GM12878 (cell line): ENCODE measurements around the gene LMAN2L. TPM values are rescaled to one million over a fixed set of nuclear protein-coding genes. Genes with fewer than 3 reads are reported as not detected.

Experiments used
- ATAC-seq: fragments of 200-7000 bp; cut with Tn5 transposase; 3 replicates; pipeline ENCODE4 v1.9.1; 2020; ENCODE audit warnings: mild to moderate bottlenecking, moderate library complexity
- BruUV-seq: library from RNA; stranded (reverse); fragments of 400-500 nt; replicated peaks from 2 replicates; lab custom pipeline; 2021; lab: Mats Ljungman, UMichigan
- CTCF ChIA-PET: fragments of 300-600 bp; sonication (Branson Sonifier 250); formaldehyde crosslinking; extraction: SDS; loops from one replicate; lab custom pipeline; 2021; ENCODE audit warnings: inconsistent platforms; lab: Yijun Ruan, JAX
- POLR2A ChIA-PET: fragments of 350-600 bp; formaldehyde crosslinking; extraction: SDS; loops from one replicate; lab custom pipeline; 2021; ENCODE audit warnings: inconsistent platforms; lab: Charles Lee
- RAD21 ChIA-PET: fragments of 300-600 bp; sonication (Branson Sonifier 250); formaldehyde crosslinking; loops from one replicate; lab custom pipeline; 2023; ENCODE audit warnings: antibody characterized with exemption; ENCODE audit not compliant: unreplicated experiment; lab: Charles Lee
- SMC1A ChIA-PET: fragments of 300-600 bp; sonication (Branson Sonifier 250); formaldehyde crosslinking; loops from one replicate; lab custom pipeline; 2023; ENCODE audit not compliant: unreplicated experiment, uncharacterized antibody; lab: Charles Lee
- DNase-seq: peaks from one replicate; pipeline ENCODE4 v3.0.0-alpha.2; 2011; ENCODE audit warnings: low read depth, low spot score
- FAIRE-seq: peaks from 3 replicates; lab custom pipeline; 2011; peaks lifted over from hg19 to GRCh38; lab: Jason Lieb, UNC
- H2AFZ ChIP-seq: 2 replicates; pipeline ENCODE4 v1.6.0; 2011; ENCODE audit warnings: low read depth, low read length, control low read depth; ENCODE audit not compliant: control insufficient read depth
- H3K27ac ChIP-seq: 2 replicates; pipeline ENCODE4 v1.5.1; 2011; ENCODE audit warnings: control low read depth; ENCODE audit not compliant: control insufficient read depth, insufficient read depth
- H3K27me3 ChIP-seq, 2 experiments: replicated peaks in 1 of 2; 2 replicates each; pipeline versions ENCODE4 v1.6.0 to v1.6.1; 2011; ENCODE audit warnings: low read length in 1 of 2; ENCODE audit not compliant: control insufficient read depth in 2 of 2, insufficient read depth in 2 of 2
- H3K36me3 ChIP-seq, 2 experiments: 2 replicates each; pipeline ENCODE4 v1.5.1; 2011; ENCODE audit warnings: low read length in 1 of 2; ENCODE audit not compliant: control insufficient read depth in 2 of 2, insufficient read depth in 2 of 2
- H3K4me1 ChIP-seq: 2 replicates; pipeline ENCODE4 v1.6.1; 2011; ENCODE audit warnings: mild to moderate bottlenecking, low read length, moderate library complexity, mixed read lengths; ENCODE audit not compliant: control insufficient read depth, insufficient read depth
- H3K4me2 ChIP-seq: 2 replicates; pipeline ENCODE4 v1.6.0; 2011; ENCODE audit warnings: control low read depth; ENCODE audit not compliant: control insufficient read depth, insufficient read depth
- H3K4me3 ChIP-seq: fragments of 200-600 bp; sonication (generic); 2 replicates; pipeline ENCODE4 v1.5.1; 2016
- H3K79me2 ChIP-seq: 2 replicates; pipeline ENCODE4 v1.6.0; 2011; ENCODE audit warnings: low read length; ENCODE audit not compliant: control insufficient read depth, insufficient read depth
- H3K9ac ChIP-seq: 2 replicates; pipeline ENCODE4 v1.8.0; 2011; ENCODE audit warnings: low read length, control low read depth, mixed read lengths; ENCODE audit not compliant: control insufficient read depth, insufficient read depth
- H3K9me3 ChIP-seq: replicated peaks from 3 replicates; pipeline ENCODE4 v1.5.1; 2011; ENCODE audit warnings: mild to moderate bottlenecking, low read length; ENCODE audit not compliant: control insufficient read depth, insufficient read depth
- H4K20me1 ChIP-seq: 2 replicates; pipeline ENCODE4 v1.6.0; 2011; ENCODE audit not compliant: control insufficient read depth, insufficient read depth
- E2F4 ChIP-seq: IDR thresholded peaks from 2 replicates; pipeline ENCODE4 v1.6.1; 2012; ENCODE audit warnings: low read depth, low read length, improper control_type of control experiment
- GABPA ChIP-seq: IDR thresholded peaks from 2 replicates; pipeline ENCODE4 v1.6.1; 2014; ENCODE audit warnings: antibody characterized with exemption, low read depth, mild to moderate bottlenecking, inconsistent platforms
- HDAC2 ChIP-seq: fragments of 200-600 bp; sonication (generic); IDR thresholded peaks from 2 replicates; pipeline ENCODE4 v1.6.1; 2017
- LARP7 ChIP-seq: fragments of 450-650 bp; IDR thresholded peaks from 2 replicates; pipeline ENCODE4 v1.6.1; 2017; ENCODE audit warnings: mild to moderate bottlenecking
- MEF2B ChIP-seq: fragments of 450-650 bp; IDR thresholded peaks from 2 replicates; pipeline ENCODE4 v1.6.1; 2018; ENCODE audit warnings: mild to moderate bottlenecking, moderate library complexity; ENCODE audit not compliant: partially characterized antibody, poor library complexity, severe bottlenecking
- NFXL1 ChIP-seq: fragments of 450-650 bp; IDR thresholded peaks from 2 replicates; pipeline ENCODE4 v1.6.1; 2017; ENCODE audit warnings: antibody characterized with exemption, mild to moderate bottlenecking, borderline replicate concordance
- POLR2AphosphoS5 ChIP-seq: IDR thresholded peaks from 2 replicates; pipeline ENCODE4 v1.6.1; 2011; ENCODE audit warnings: mild to moderate bottlenecking, low read length, inconsistent platforms
- PRDM15 ChIP-seq: fragments of 450-650 bp; formaldehyde crosslinking; IDR thresholded peaks from 2 replicates; pipeline ENCODE4 v1.4.0; 2020; ENCODE audit warnings: mild to moderate bottlenecking, moderate library complexity
- RCOR1 ChIP-seq: conservative IDR thresholded peaks from 2 replicates; pipeline ENCODE4 v1.6.1; 2012; ENCODE audit warnings: low read depth, low read length, improper control_type of control experiment
- SMC3 ChIP-seq: IDR thresholded peaks from 2 replicates; pipeline ENCODE4 v1.6.1; 2011; ENCODE audit warnings: low read length, improper control_type of control experiment, borderline replicate concordance
- SPI1 ChIP-seq: IDR thresholded peaks from 2 replicates; pipeline ENCODE4 v1.6.1; 2011; ENCODE audit warnings: low read depth, mild to moderate bottlenecking, low read length, moderate library complexity, borderline replicate concordance; ENCODE audit not compliant: insufficient read depth
- USF2 ChIP-seq: IDR thresholded peaks from 2 replicates; pipeline ENCODE4 v1.6.1; 2011; ENCODE audit warnings: low read depth, low read length, improper control_type of control experiment, borderline replicate concordance
- YBX1 ChIP-seq: fragments of 450-650 bp; IDR thresholded peaks from 2 replicates; pipeline ENCODE4 v1.6.1; 2016; ENCODE audit warnings: antibody characterized with exemption
- ZNF217 ChIP-seq: fragments of 450-650 bp; IDR thresholded peaks from 2 replicates; pipeline ENCODE4 v1.6.1; 2017; ENCODE audit warnings: antibody characterized with exemption, mild to moderate bottlenecking
- ZNF687 ChIP-seq: fragments of 450-650 bp; IDR thresholded peaks from 2 replicates; pipeline ENCODE4 v1.6.1; 2017; ENCODE audit warnings: mild to moderate bottlenecking, moderate library complexity
- WGBS: methylation state at CpG from one replicate; pipeline ENCODE4 v1.1.6; 2016; ENCODE audit warnings: low lambda C conversion rate; ENCODE audit not compliant: insufficient replicate concordance, insufficient coverage; ENCODE audit errors: missing lambda C conversion rate; 5-methylcytosine and 5-hydroxymethylcytosine counted together
- in situ Hi-C: fragments of 300-500 bp; cut with MboI; formaldehyde crosslinking; loops from 9 replicates; pipeline ENCODE4 v1.14.3; 2018; ENCODE audit warnings: mixed read lengths
- intact Hi-C: fragments of 100-400 bp; cut with micrococcal nuclease; formaldehyde crosslinking; loops from one replicate; pipeline ENCODE4 v1.14.2; 2022; ENCODE audit not compliant: unreplicated experiment
- polyA plus RNA-seq, 11 experiments: library from polyadenylated mRNA; depleted of rRNA in 4 of 11; unstranded in 6 of 11; stranded (reverse) in 5 of 11; fragments of >200 nt; fragmentation: Nextera tagmentation in 4 of 11; fragmentation: Illumina TruSeq in 1 of 11; extraction: Ambion mirVana in 4 of 11; extraction: Trizol in 1 of 11; gene quantifications; 1 replicate in 1 of 11; 2 replicates in 10 of 11; pipeline versions ENCODE4 v1.2.1 to v1.2.3, GENCODE V29; 2011 to 2016; ENCODE audit warnings: inconsistent platforms in 2 of 11, missing spikeins in 2 of 11, low read depth in 1 of 11
- total RNA-seq, 4 experiments: library from RNA; depleted of rRNA in 3 of 4; stranded (reverse); fragments of >200 nt in 3 of 4; fragmentation: Illumina TruSeq in 1 of 4; extraction: Trizol in 1 of 4; gene quantifications; 2 replicates each; pipeline versions ENCODE4 v1.2.1 to v1.2.3, GENCODE V29; 2013 to 2021

The LMAN2L gene
- total and polyA plus RNA-seq, 10 of the 15 experiments (the other 5 are each of a cell fraction or from before 2014, with no cell fraction given) = 5.7 to 16.3 (median 10.7) TPM

- peaks cover 38% of the 10 kb centered on the region for H3K79me2 ChIP-seq
- no peak overlapping the region for H3K9ac ChIP-seq
- ATAC-seq (no peak), FAIRE-seq (no peak), DNase-seq (no peak)
- no peaks in the 10 kb centered on the region for H4K20me1 ChIP-seq
- RAD21 ChIA-PET = interaction anchor here (1.0 to 6.4 kb wide), 3 partner anchors 15 to 156 kb away, joined by 3 to 92 read pairs (median 3); no protein-coding TSS in a partner anchor
- H3K9me3 ChIP-seq = no peaks in the 10 kb centered on the region
- CTCF ChIA-PET = interaction anchor here (0.8 to 7.5 kb wide), 5 partner anchors 17 to 122 kb away, joined by 4 to 153 read pairs (median 6); partner anchors contain the start of gene KANSL3
- in situ Hi-C loops = no loop called here
- no TSS peak for BruUV-seq
- H3K36me3 ChIP-seq = no peaks in the 10 kb centered on the region
- H3K4me1 ChIP-seq = peaks cover 8% of the 10 kb centered on the region
- H3K27me3 ChIP-seq = no peaks in the 10 kb centered on the region
- peak overlapping the region; percentile 54 for H2AFZ ChIP-seq
- no peak overlapping the region for H3K27ac ChIP-seq
- no peak overlapping the region for H3K4me3 ChIP-seq
- intact Hi-C loops = no loop called here
- H3K4me2 ChIP-seq = no peak overlapping the region
- SMC1A ChIA-PET = interaction anchor here (1.1 kb wide), 1 partner anchor 24 kb away, joined by 3 read pairs; no protein-coding TSS in a partner anchor
- WGBS = 99% methylated on average over 4 of the region's 4 CpGs
- POLR2A ChIA-PET = interaction anchor here (1.0 to 7.5 kb wide), 4 partner anchors 15 to 115 kb away, joined by 3 to 88 read pairs (median 6); partner anchors contain the start of gene ANKRD39
- TF ChIP-seq SPI1 = no peak
- TF ChIP-seq LARP7 = no peak
- TF ChIP-seq E2F4 = no peak
- TF ChIP-seq POLR2AphosphoS5 = no peak
- TF ChIP-seq MEF2B = no peak
- TF ChIP-seq NFXL1 = no peak
- TF ChIP-seq SMC3 = no peak
- TF ChIP-seq GABPA = no peak
- TF ChIP-seq PRDM15 (CRISPR knock-in tag) = no peak
- no peak for TF ChIP-seq ZNF687
- TF ChIP-seq HDAC2 = no peak
- no peak for TF ChIP-seq USF2
- no peak for TF ChIP-seq YBX1
- TF ChIP-seq RCOR1 = no peak
- TF ChIP-seq ZNF217 = no peak
These were observed 19.7 kb upstream of the LMAN2L start for GRCh38 chr2:96759548-96759947.
